OCI-LY1 (cell line): ENCODE data around the gene ASTL.

Experiments
- CTCF ChIP-seq: fragments of 200-600 bp; sonication (generic), shearing (Covaris generic); IDR thresholded peaks from 2 replicates; pipeline ENCODE4 v1.5.1; 2017; ENCODE audit warnings: mild to moderate bottlenecking, antibody characterized with exemption, low read length, moderate library complexity, mixed read lengths
- EZH2 ChIP-seq: fragments of 200-600 bp; sonication (generic), shearing (Covaris generic); IDR thresholded peaks from 2 replicates; pipeline ENCODE4 v1.8.0; 2017; ENCODE audit warnings: borderline replicate concordance, mixed run types, mild to moderate bottlenecking, antibody characterized with exemption, low read length, moderate library complexity, mixed read lengths

GRCh38 chr2:96111257-96111640 is 27.1 kb downstream of the ASTL start:
- TF ChIP-seq CTCF, result no peak
- TF ChIP-seq EZH2, result no peak
